GM10248 (cell line): Measurements from ENCODE around the gene SNCA.

ENCODE experiments used
- CTCF ChIA-PET: fragments of 300-600 bp; sonication (Branson Sonifier 250); formaldehyde crosslinking; extraction: SDS; loops from one replicate; lab custom pipeline; 2021; ENCODE audit warnings: antibody characterized with exemption; lab: Yijun Ruan, JAX
- POLR2A ChIA-PET: fragments of 350-650 bp; sonication (Branson Sonifier 250); formaldehyde crosslinking; extraction: SDS; loops from one replicate; lab custom pipeline; 2020; ENCODE audit warnings: antibody characterized with exemption; lab: Yijun Ruan, JAX
- DNase-seq: peaks from one replicate; pipeline ENCODE4 v3.0.0; 2012; ENCODE audit errors: extremely low spot score
- CTCF ChIP-seq: IDR thresholded peaks from 2 replicates; pipeline ENCODE4 v1.5.1; 2012; ENCODE audit warnings: mild to moderate bottlenecking, low read depth; ENCODE audit errors: extremely low read depth, missing control alignments, control extremely low read depth

Gene SNCA

GRCh38 chr4:89715631-89716030, 121.3 kb downstream of the SNCA start:
- CTCF ChIA-PET: interaction anchor here (1.1 kb wide), 1 partner anchor 56 kb away, joined by 3 read pairs; no protein-coding TSS in a partner anchor

GRCh38 chr4:89712827-89713226, 124.1 kb downstream of the SNCA start:
- DNase-seq: no peak
- TF ChIP-seq CTCF: no peak
- ChIA-PET CTCF (interaction anchor here (1.0 to 1.3 kb wide), 2 partner anchors 9 to 10 kb away, joined by 3 to 5 read pairs; no protein-coding TSS in a partner anchor), POLR2A (no interaction called here)

More at GRCh38 chr4:89715631-89716030, 121.3 kb downstream of the SNCA start:
- POLR2A ChIA-PET: no interaction called here
- DNase-seq: no peak
- no peak for TF ChIP-seq CTCF

- POLR2A ChIA-PET: no interaction called here
- no peak for DNase-seq
- TF ChIP-seq CTCF: no peak
- CTCF ChIA-PET: interaction anchor here (1.3 kb wide), 1 partner anchor 11 kb away, joined by 3 read pairs; no protein-coding TSS in a partner anchor
Measured at GRCh38 chr4:89712141-89712540, 124.8 kb downstream of the SNCA start.

GRCh38 chr4:89708903-89709421, 128.0 kb downstream of the SNCA start:
- no peak for TF ChIP-seq CTCF
- CTCF ChIA-PET: interaction anchor here (2.1 kb wide), 1 partner anchor 52 kb away, joined by 5 read pairs; no protein-coding TSS in a partner anchor
- DNase-seq: no peak
- POLR2A ChIA-PET: no interaction called here

- ChIA-PET CTCF (interaction anchor here (1.0 to 2.1 kb wide), 4 partner anchors 10 to 89 kb away, joined by 3 to 6 read pairs (median 4); no protein-coding TSS in a partner anchor), POLR2A (no interaction called here)
- DNase-seq: no peak
- TF ChIP-seq CTCF: no peak
Measured at GRCh38 chr4:89707467-89707866, 129.5 kb downstream of the SNCA start.

GRCh38 chr4:89704651-89705395, 132.1 kb downstream of the SNCA start:
- TF ChIP-seq CTCF: no peak
- POLR2A ChIA-PET: no interaction called here
- CTCF ChIA-PET: interaction anchor here (1.0 kb wide), 1 partner anchor 8 kb away, joined by 5 read pairs; no protein-coding TSS in a partner anchor
- DNase-seq: no peak
